K562 (cell line): ENCODE results near the gene LY6G6D. TPM values are rescaled to one million over a fixed set of nuclear protein-coding genes. Genes with fewer than 3 reads are reported as not detected.

Experiments
- FUS ChIP-seq: fragments of 200-400 bp; formaldehyde crosslinking; optimal IDR thresholded peaks from 2 replicates; pipeline ENCODE3; 2017; ENCODE audit warnings: low read depth, low read length
- KLF16 ChIP-seq: IDR thresholded peaks from 2 replicates; pipeline ENCODE4 v1.6.1; 2016; ENCODE audit warnings: antibody characterized with exemption
- MIER1 ChIP-seq: fragments of 450-650 bp; IDR thresholded peaks from 2 replicates; pipeline ENCODE4 v1.6.1; 2016; ENCODE audit warnings: antibody characterized with exemption, mild to moderate bottlenecking, low read depth
- MYBL2 ChIP-seq, 2 experiments: fragments of 450-650 bp in 1 of 2; sonication (generic) in 1 of 2; formaldehyde crosslinking in 1 of 2; IDR thresholded peaks; 2 replicates each; pipeline versions ENCODE4 v1.6.1 to v1.8.1; 2017 to 2022; ENCODE audit warnings: borderline replicate concordance in 1 of 2, inconsistent platforms in 1 of 2, low read depth in 1 of 2, mild to moderate bottlenecking in 1 of 2, missing genetic modification reagents in 1 of 2, moderate library complexity in 1 of 2
- NCOA1 ChIP-seq: fragments of 450-650 bp; IDR thresholded peaks from 2 replicates; pipeline ENCODE4 v1.6.1; 2016; ENCODE audit warnings: low read depth
- NFIX ChIP-seq: fragments of 250-450 bp; sonication (Bioruptor Pico); IDR thresholded peaks from 2 replicates; pipeline ENCODE4 v1.4.0; 2020; ENCODE audit warnings: low read depth, mild to moderate bottlenecking, moderate library complexity
- NFXL1 ChIP-seq: fragments of 450-650 bp; formaldehyde crosslinking; IDR thresholded peaks from 2 replicates; pipeline ENCODE4 v1.4.0; 2021; ENCODE audit warnings: mild to moderate bottlenecking
- NR2F6 ChIP-seq: fragments of 450-650 bp; formaldehyde crosslinking; IDR thresholded peaks from 2 replicates; pipeline ENCODE4 v1.4.0; 2020; ENCODE audit warnings: mild to moderate bottlenecking
- OTX1 ChIP-seq: fragments of 450-650 bp; formaldehyde crosslinking; IDR thresholded peaks from 2 replicates; pipeline ENCODE4 v1.4.0; 2022; ENCODE audit warnings: mild to moderate bottlenecking
- PTBP1 ChIP-seq: fragments of 200-400 bp; formaldehyde crosslinking; IDR thresholded peaks from 2 replicates; pipeline ENCODE4 v1.6.1; 2017; ENCODE audit warnings: low read depth, low read length
- RBM14 ChIP-seq: fragments of 200-400 bp; formaldehyde crosslinking; IDR thresholded peaks from 2 replicates; pipeline ENCODE4 v1.6.1; 2018; ENCODE audit warnings: low read depth, mild to moderate bottlenecking, low read length, moderate library complexity, borderline replicate concordance; ENCODE audit not compliant: insufficient read depth
- SMARCA4 ChIP-seq: fragments of 450-650 bp; IDR thresholded peaks from 2 replicates; pipeline ENCODE4 v1.6.1; 2016
- SRSF1 ChIP-seq: fragments of 200-400 bp; formaldehyde crosslinking; IDR thresholded peaks from 2 replicates; pipeline ENCODE4 v1.6.1; 2017; ENCODE audit warnings: mild to moderate bottlenecking, low read depth, low read length, moderate library complexity
- ZNF282 ChIP-seq: sonication (generic); formaldehyde crosslinking; IDR thresholded peaks from 2 replicates; pipeline ENCODE4 v1.8.1; 2023; ENCODE audit warnings: missing genetic modification reagents
- ZNF408 ChIP-seq: fragments of 250-450 bp; sonication (Bioruptor Pico); IDR thresholded peaks from 2 replicates; pipeline ENCODE4 v1.4.0; 2020; ENCODE audit warnings: low read depth, mild to moderate bottlenecking, moderate library complexity
- ZNF431 ChIP-seq: sonication (generic); formaldehyde crosslinking; IDR thresholded peaks from 2 replicates; pipeline ENCODE4 v1.8.0; 2022; ENCODE audit warnings: mild to moderate bottlenecking, missing genetic modification reagents
- ZNF57 ChIP-seq: fragments of 450-650 bp; formaldehyde crosslinking; IDR thresholded peaks from 2 replicates; pipeline ENCODE4 v1.4.0; 2020; ENCODE audit warnings: mild to moderate bottlenecking, moderate library complexity
- ZNF695 ChIP-seq: fragments of 450-650 bp; formaldehyde crosslinking; IDR thresholded peaks from 2 replicates; pipeline ENCODE4 v1.4.0; 2020; ENCODE audit warnings: mild to moderate bottlenecking, moderate library complexity
- ZNF79 ChIP-seq: fragments of 250-450 bp; sonication (Bioruptor Pico); IDR thresholded peaks from 2 replicates; pipeline ENCODE4 v1.4.0; 2020; ENCODE audit warnings: low read depth, mild to moderate bottlenecking, moderate library complexity
- ZSCAN29 ChIP-seq: fragments of 450-650 bp; IDR thresholded peaks from 2 replicates; pipeline ENCODE4 v1.6.1; 2017
- polyA plus RNA-seq, 8 experiments: library from polyadenylated mRNA; depleted of rRNA in 4 of 8; stranded (reverse) in 5 of 8; unstranded in 3 of 8; fragments of >200 nt; fragmentation: Nextera tagmentation in 2 of 8; fragmentation: Illumina TruSeq in 1 of 8; extraction: Ambion mirVana in 2 of 8; extraction: Trizol in 1 of 8; gene quantifications; 2 replicates each; pipeline versions ENCODE4 v1.2.1 to v1.2.3, GENCODE V29; 2011 to 2014; ENCODE audit warnings: inconsistent platforms in 1 of 8, missing spikeins in 1 of 8
- total RNA-seq, 7 experiments: library from RNA; depleted of rRNA in 6 of 7; stranded (reverse); fragments of >200 nt in 6 of 7; fragmentation: Illumina TruSeq in 2 of 7; extraction: Trizol in 2 of 7; gene quantifications; 2 replicates each; pipeline versions ENCODE4 v1.2.1 to v1.2.3, GENCODE V29; 2011 to 2021; ENCODE audit warnings: low replicate concordance in 1 of 7
- TF ChIP-seq, protein P1 (sequence below): fragments of 450-650 bp; IDR thresholded peaks from 2 replicates; pipeline ENCODE4 v1.6.1; 2017; ENCODE audit warnings: mild to moderate bottlenecking, moderate library complexity
- TF ChIP-seq, protein P2 (sequence below): fragments of 250-450 bp; sonication (Bioruptor Pico); IDR thresholded peaks from 2 replicates; pipeline ENCODE4 v1.6.1; 2021; ENCODE audit warnings: mild to moderate bottlenecking
- TF ChIP-seq, protein P3 (sequence below): fragments of 250-450 bp; sonication (Bioruptor Pico); IDR thresholded peaks from 2 replicates; pipeline ENCODE4 v1.5.0; 2021
- TF ChIP-seq, protein P4 (sequence below): sonication (generic); formaldehyde crosslinking; IDR thresholded peaks from 2 replicates; pipeline ENCODE4 v1.8.1; 2023; ENCODE audit warnings: mild to moderate bottlenecking, missing genetic modification reagents, moderate library complexity
- TF ChIP-seq, protein P5 (sequence below): fragments of 250-450 bp; sonication (Bioruptor Pico); IDR thresholded peaks from 2 replicates; pipeline ENCODE4 v1.8.0; 2022; ENCODE audit warnings: moderate library complexity, mild to moderate bottlenecking, inconsistent platforms

The LY6G6D gene
- total and polyA plus RNA-seq, 9 of the 15 experiments (the other 6 are each of a cell fraction or from before 2014, with no cell fraction given), result 0.30 to 0.38 TPM; not detected in 7

DNA sequence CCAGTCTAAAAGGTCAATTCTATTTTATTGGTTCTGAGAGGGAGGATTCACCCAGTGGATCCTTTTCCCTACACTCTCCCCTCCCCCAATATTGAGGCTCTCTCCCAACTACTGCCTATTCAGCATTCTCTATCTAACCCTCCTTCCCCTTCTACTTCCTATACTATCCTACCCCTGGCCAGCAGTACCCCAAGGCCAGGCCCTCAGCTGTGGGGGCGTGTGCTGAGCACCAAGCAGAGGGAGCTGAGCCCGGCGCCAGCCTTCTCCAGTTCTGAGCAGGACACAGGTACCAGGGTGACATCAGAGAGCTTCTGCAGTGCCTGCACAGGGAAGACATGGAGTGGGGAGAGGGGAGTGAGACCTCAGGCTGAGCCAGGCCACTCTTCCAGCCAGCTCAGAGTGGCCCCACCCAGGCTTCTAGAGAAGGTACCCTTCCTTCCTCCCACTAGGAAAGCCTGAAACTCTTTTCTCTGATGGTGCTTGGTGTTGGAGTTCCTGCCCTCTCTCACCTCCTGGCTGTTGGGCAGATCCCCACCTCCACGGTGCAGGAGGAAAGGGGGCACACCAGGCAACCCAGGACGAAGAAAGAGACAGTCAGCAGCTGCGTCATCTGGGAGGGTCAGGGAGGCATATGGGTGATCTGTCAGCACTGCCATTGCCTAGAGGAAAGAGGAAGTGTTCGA lies 12.0 kb downstream of the LY6G6D start (continued):
- TF ChIP-seq, protein P1, sequence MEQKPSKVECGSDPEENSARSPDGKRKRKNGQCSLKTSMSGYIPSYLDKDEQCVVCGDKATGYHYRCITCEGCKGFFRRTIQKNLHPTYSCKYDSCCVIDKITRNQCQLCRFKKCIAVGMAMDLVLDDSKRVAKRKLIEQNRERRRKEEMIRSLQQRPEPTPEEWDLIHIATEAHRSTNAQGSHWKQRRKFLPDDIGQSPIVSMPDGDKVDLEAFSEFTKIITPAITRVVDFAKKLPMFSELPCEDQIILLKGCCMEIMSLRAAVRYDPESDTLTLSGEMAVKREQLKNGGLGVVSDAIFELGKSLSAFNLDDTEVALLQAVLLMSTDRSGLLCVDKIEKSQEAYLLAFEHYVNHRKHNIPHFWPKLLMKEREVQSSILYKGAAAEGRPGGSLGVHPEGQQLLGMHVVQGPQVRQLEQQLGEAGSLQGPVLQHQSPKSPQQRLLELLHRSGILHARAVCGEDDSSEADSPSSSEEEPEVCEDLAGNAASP, result no peak
- TF ChIP-seq OTX1 (CRISPR knock-in tag), result peak; percentile 9; the same call in 1 of the 2 replicates
- TF ChIP-seq, protein P2, sequence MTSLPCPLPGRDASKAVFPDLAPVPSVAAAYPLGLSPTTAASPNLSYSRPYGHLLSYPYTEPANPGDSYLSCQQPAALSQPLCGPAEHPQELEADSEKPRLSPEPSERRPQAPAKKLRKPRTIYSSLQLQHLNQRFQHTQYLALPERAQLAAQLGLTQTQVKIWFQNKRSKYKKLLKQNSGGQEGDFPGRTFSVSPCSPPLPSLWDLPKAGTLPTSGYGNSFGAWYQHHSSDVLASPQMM (CRISPR knock-in tag), result no peak
- no peak for TF ChIP-seq NCOA1
- no peak for TF ChIP-seq ZNF431 (CRISPR knock-in tag)
- no peak for TF ChIP-seq NFXL1 (CRISPR knock-in tag)
- no peak for TF ChIP-seq NR2F6 (CRISPR knock-in tag)
- TF ChIP-seq, protein P3, sequence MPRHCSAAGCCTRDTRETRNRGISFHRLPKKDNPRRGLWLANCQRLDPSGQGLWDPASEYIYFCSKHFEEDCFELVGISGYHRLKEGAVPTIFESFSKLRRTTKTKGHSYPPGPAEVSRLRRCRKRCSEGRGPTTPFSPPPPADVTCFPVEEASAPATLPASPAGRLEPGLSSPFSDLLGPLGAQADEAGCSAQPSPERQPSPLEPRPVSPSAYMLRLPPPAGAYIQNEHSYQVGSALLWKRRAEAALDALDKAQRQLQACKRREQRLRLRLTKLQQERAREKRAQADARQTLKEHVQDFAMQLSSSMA, result no peak
- TF ChIP-seq MYBL2 (IDR thresholded peaks at IDR 0.05; ENCODE audit: low read depth), result no peak
- no peak for TF ChIP-seq MYBL2 (CRISPR knock-in tag; IDR thresholded peaks at IDR 0.05; ENCODE audit: borderline replicate concordance)
- TF ChIP-seq, protein P4, sequence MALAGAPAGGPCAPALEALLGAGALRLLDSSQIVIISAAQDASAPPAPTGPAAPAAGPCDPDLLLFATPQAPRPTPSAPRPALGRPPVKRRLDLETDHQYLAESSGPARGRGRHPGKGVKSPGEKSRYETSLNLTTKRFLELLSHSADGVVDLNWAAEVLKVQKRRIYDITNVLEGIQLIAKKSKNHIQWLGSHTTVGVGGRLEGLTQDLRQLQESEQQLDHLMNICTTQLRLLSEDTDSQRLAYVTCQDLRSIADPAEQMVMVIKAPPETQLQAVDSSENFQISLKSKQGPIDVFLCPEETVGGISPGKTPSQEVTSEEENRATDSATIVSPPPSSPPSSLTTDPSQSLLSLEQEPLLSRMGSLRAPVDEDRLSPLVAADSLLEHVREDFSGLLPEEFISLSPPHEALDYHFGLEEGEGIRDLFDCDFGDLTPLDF (CRISPR knock-in tag), result 0 out of 2 replicates have a peak, but pooled peaks have one; percentile 25
- no peak for TF ChIP-seq NFIX (CRISPR knock-in tag)
- TF ChIP-seq, protein P5, sequence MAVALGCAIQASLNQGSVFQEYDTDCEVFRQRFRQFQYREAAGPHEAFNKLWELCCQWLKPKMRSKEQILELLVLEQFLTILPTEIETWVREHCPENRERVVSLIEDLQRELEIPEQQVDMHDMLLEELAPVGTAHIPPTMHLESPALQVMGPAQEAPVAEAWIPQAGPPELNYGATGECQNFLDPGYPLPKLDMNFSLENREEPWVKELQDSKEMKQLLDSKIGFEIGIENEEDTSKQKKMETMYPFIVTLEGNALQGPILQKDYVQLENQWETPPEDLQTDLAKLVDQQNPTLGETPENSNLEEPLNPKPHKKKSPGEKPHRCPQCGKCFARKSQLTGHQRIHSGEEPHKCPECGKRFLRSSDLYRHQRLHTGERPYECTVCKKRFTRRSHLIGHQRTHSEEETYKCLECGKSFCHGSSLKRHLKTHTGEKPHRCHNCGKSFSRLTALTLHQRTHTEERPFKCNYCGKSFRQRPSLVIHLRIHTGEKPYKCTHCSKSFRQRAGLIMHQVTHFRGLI (CRISPR knock-in tag), result 0 out of 2 replicates have a peak, but pooled peaks have one; percentile 45
- TF ChIP-seq SMARCA4, result peak; percentile 12; the same call in 1 of the 2 replicates
- TF ChIP-seq ZNF282 (CRISPR knock-in tag), result no peak
- TF ChIP-seq KLF16, result no peak
- TF ChIP-seq ZNF695 (CRISPR knock-in tag), result no peak
- TF ChIP-seq MIER1, result no peak; the same call in 1 of the 2 replicates
- no peak for TF ChIP-seq ZSCAN29
- no peak for TF ChIP-seq PTBP1
- no peak for TF ChIP-seq ZNF408
- TF ChIP-seq RBM14, result no peak
- TF ChIP-seq SRSF1, result no peak
- no peak for TF ChIP-seq ZNF79 (CRISPR knock-in tag)
- peak; percentile 41; the same call in 1 of the 2 replicates for TF ChIP-seq ZNF57 (CRISPR knock-in tag)
- no peak for TF ChIP-seq FUS
